GM10847 (cell line): ENCODE measurements around the gene MTUS2.

Source experiments
- POLR2A ChIP-seq: IDR thresholded peaks from 2 replicates; pipeline ENCODE4 v1.6.1; 2011; ENCODE audit not compliant: insufficient read length; ENCODE audit errors: extremely low read depth

MTUS2 gene

DNA sequence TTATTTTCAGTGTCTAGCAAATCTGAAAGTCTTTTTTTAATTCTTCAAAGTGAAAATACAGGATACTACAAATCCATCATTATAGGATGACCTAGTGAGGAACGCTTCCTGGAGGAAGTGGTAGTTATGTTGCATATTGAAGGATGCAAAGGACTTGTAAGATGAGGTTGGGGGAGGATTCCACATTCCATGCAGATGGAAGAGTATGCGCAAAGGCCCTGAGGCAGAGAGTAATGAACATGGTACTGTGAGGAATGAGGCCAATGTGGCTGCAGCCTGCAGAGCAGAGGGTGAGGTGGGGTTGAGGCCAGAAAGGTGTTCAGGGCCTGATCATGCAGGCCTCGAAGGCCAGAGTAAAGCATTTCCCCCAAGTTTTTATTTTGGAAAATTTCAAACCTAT is 202.8 kb downstream of the MTUS2 start:
- TF ChIP-seq POLR2A: no peak

DNA sequence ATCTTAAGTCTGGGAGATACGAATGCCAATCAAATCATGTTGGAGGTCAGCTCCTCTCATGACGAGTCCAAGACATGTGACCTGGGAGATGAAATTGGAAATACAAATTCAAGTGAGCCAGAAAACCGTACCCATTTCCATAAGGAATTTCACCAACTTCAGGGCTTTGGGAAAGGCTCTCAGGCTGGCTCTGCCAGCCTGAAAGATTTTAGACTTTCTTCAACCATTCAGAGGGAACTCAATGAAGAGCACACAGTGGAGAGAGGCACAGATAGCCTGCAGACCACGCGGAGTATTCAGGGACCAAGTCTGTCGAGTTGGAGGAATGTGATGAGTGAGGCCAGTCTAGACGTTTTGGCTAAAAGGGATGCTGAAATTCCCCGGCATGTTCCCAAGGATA is 204.6 kb downstream of the MTUS2 start:
- no peak for TF ChIP-seq POLR2A

DNA sequence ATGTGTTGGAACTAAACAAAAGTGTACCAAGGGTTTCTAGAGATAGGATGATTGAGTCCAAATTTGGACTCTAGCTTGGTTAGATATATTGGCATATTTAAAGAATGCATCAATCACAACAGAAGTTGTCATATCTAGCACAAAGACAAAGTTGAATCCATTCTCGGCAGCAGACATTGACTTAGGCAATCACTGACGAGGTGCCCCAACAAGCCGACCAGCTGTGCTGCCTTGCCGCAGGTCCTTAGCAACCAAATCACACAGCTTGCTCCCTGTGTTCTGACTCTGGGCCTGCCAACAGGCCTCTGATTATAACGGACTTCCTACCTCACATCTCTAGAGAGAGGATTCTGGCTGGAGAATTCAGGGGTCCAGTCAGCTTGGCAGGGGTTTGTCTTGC is 208.7 kb downstream of the MTUS2 start:
- TF ChIP-seq POLR2A: no peak

- no peak for TF ChIP-seq POLR2A
These were observed 218.6 kb downstream of the MTUS2 start for GRCh38 chr13:29038700-29039099.

DNA sequence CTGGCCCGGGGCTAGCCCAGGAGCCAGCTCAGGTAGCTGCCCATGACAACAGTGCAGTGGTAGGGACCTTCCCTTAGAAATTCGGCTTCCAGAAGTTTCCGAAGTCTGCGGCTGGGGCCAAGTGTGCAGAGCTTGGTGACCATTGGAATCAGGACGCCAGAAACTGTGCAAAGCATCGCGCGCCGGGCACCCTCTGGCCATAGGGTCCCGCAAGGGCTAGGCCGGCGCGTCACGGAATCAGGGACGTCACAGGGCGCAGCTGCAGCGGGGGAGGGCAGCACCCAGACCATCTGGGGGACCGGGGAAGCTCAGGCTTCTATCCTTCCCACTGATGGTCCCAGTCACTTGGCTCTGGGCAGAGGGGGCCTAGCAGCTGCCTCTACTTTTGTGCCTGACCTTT is 219.1 kb downstream of the MTUS2 start:
- no peak for TF ChIP-seq POLR2A

- TF ChIP-seq POLR2A: no peak
These were observed 226.4 kb downstream of the MTUS2 start for GRCh38 chr13:29046588-29046987.

GRCh38 chr13:29049524-29049923 is 229.4 kb downstream of the MTUS2 start:
- no peak for TF ChIP-seq POLR2A

DNA sequence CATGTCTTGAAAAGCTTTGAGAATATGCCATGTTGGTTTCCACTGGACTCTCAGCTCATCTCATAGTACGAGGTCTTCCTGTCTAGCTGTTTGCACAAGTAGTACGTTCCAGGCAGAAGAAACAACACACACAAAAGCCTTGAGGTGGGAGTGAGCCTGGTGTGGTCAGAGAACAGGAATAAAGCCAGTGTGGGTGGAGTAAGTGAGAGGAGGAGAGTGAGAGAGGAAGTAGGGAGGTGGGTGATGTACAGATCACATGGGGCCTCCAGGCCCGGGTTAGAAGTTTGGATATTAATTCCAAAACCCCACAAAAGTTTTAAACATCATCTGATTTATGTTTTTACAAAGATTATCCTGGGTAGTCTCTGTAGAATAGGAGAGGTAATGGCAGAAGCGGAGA is 230.6 kb downstream of the MTUS2 start:
- no peak for TF ChIP-seq POLR2A

- TF ChIP-seq POLR2A: no peak
These were observed 239.7 kb downstream of the MTUS2 start for GRCh38 chr13:29059800-29060199.

DNA sequence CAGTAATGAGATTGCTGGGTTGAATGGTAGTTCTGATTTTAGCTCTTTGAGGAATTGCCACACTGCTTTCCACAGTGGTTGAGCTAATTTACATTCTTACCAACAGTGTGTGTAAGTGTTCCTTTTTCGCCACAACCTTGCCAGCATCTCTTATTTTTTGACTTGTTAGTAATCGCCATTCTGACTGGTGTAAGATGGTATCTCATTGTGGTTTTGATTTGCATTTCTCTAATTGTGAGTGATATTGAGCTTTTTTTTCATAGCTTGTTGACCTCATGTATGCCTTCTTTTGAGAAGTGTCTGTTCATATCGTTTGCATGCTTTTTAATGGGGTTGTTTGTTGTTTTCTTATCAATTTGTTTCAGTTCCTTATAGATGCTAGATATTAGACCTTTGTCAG is 245.0 kb downstream of the MTUS2 start:
- no peak for TF ChIP-seq POLR2A

DNA sequence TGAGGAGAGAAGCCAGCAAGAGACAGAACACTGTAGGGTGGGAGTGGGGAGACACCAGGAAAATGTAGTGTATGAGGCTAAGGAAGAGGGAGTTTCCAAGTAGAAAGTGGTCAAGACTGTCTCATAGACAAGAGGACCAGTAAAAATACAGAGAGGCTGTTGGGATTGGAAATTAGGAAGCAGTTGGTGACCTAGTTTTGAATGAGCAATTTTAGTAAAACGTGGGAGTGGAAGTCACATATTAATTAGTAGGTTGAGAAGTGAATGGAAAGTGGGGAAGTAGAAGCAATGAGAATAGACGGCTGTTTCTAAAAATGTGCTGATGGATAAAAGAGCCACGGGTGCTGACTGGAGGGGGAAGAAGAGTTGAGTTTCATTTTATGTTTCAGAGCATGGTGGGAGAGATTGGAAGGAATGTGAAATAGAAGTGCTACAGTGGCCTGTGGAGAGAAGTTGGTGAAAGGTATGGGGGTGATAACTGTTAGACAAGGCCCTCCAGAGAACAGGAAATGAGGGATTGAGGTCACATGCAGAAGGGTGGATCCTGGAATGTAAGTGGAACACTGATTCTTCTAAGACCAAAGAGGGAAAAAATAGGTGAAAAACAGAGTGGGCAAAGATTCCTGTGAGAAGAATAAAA is 247.3 kb downstream of the MTUS2 start:
- no peak for TF ChIP-seq POLR2A

- TF ChIP-seq POLR2A: no peak
These were observed 253.6 kb downstream of the MTUS2 start for GRCh38 chr13:29073755-29074154.

DNA sequence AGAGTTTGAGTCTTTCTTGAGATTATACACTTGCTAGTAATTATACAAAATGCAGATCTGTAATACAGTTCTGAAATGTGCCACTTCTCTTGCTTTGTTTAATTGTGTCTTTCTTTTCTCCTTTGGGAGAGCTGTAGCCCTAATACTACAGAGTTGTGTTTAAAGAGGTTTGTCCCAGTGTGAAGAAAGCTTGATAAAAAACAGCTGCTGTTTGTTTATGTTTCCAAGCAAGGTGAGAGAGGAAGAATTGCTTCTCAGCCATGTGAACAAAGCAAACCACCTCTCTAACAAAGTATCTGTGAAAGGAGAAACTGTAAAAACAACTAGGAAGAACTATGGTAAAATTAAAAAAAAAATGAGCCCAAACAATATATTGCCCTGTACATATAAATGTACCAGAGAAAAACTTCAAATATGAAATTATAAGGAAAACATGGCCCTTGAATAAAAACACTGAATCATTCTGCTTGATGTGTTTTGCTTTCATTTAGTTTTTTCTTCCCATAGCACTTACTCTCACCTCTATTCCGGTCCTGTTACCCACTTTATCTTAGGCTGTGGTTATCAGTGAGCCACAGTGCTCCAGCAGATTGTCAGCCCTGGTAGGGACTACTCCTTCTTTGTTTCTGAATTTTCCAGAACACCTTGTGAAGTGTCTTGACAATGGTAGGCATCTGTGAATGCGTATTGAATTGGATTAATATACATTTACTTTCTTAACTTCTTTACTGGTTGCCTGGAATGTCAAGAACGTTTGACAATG is 257.1 kb downstream of the MTUS2 start:
- TF ChIP-seq POLR2A: no peak

GRCh38 chr13:29081036-29081435 is 260.9 kb downstream of the MTUS2 start:
- no peak for TF ChIP-seq POLR2A

DNA sequence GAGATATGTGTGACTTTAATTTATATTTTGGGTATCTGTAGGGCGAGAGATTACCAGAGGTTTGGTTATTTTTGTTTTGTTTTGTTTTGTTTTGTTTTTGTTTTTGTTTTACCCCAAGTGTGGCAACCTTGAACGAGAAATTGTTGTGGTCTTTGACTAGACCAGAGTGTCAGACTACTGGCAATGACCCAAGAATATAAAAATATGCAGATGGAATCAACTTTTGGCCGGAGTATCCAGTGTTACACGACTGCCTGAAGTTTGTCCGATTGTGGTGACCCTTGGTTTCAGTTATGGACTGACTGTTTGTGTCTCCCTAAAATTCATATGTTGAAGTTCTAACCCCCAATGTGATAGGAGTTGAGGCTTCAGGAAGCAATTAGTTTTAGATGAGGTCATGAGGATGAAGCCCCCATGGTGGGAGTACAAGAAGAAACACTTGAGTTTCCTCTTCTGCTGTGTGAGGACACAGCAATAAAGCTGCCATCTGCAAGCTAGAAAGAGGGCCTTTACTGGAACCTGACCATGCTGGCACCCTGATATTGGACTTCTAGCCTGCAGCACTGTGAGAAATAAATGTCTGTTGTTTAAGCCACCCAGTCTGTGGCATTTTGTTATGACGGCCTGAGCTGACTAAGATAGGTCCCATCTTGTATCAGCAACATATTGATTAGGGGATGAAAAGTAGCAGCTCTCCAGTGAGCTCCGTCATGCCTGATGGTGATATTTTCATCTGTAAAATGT is 261.7 kb downstream of the MTUS2 start:
- TF ChIP-seq POLR2A: no peak

GRCh38 chr13:29099781-29100406 is 279.8 kb downstream of the MTUS2 start:
- no peak for TF ChIP-seq POLR2A

GRCh38 chr13:29100758-29101157 is 280.6 kb downstream of the MTUS2 start:
- no peak for TF ChIP-seq POLR2A
